VCaP (cell line): ENCODE data around the gene ATP5F1B.

Experiments used
- H3K27ac ChIP-seq: fragments of 450-650 bp; 2 replicates; pipeline ENCODE4 v1.5.1; 2017
- CTCF ChIP-seq: fragments of 450-650 bp; conservative IDR thresholded peaks from 2 replicates; pipeline ENCODE4 v1.5.1; 2017; ENCODE audit warnings: mild to moderate bottlenecking, moderate library complexity

The ATP5F1B gene

DNA sequence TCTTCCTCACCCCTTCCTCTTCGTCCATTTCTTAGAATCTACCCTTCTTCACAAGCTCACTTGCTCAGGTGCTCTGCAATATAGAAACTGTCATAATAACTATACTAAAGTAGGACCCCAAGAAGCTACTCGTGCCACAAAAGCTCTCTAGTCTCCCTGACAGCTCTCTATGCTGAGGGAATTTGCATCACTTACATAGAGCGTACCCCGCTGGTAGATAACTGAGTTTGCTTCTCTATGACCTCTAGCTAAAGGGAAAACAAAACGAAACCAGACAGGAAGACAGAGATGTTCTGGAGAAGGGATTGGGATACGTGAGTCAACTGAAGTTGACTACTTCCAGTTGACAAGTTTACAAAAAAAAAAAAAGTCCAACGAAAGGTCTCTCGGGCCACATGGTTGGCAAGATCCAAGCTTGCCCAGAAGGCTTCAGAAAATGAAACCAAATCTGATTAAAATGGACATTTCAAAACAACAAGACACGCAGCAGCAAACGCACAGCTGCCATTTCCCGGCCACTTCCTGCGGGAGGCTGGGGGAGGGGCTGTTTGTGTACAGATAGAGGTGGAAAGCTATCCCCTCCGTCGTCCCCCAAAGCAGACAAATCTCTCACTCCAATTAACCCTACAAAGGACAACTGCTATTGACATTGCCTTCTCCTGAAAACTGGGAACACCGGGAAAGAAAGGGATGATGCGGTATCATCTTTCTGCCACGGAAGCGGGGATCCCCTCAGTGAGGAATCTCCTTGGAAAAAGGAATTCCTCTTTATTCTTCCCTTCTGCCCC lies 16.9 kb downstream of the ATP5F1B start:
- no peak for TF ChIP-seq CTCF
- H3K27ac ChIP-seq: peak overlapping the region; percentile 97

DNA sequence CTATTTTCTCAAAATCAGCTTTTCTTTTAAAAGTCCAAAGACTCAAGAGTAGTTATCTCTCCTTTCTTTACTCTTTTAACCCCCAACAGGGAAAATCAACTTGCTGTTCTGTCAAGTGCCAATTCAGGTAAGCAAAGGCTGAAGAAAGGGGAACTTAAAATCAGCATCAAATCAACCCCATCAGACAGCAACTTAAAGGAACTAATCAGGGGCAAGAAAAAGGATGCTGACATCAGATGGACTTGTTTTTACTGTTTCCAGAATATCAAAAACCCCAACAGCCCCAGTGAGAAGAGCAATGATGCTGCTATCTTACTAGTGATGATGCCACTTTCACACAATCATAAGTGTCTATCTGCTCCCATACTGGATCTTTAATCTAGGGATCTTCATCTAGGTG lies 19.1 kb downstream of the ATP5F1B start:
- no peak for TF ChIP-seq CTCF
- H3K27ac ChIP-seq: peak overlapping the region; percentile 97

DNA sequence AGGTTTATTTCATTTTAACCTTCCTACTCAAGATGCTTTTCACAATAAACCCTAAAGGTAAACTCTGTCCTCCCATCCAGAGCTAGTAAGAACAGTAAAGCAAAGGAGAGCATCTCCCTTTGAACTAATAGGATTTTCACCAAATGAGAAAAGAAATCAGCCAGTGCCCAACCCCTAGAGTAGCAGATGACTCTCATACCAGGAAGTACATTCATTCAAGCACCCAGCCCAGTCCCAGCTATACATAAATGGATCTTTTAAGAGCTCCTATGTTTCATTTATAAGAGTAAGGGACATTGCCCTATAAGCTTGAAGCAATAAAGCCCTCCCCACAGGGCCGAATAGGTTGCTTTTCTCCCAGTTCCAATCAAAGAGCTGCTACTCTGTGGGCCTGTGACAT lies 23.2 kb downstream of the ATP5F1B start:
- no peak overlapping the region for H3K27ac ChIP-seq

DNA sequence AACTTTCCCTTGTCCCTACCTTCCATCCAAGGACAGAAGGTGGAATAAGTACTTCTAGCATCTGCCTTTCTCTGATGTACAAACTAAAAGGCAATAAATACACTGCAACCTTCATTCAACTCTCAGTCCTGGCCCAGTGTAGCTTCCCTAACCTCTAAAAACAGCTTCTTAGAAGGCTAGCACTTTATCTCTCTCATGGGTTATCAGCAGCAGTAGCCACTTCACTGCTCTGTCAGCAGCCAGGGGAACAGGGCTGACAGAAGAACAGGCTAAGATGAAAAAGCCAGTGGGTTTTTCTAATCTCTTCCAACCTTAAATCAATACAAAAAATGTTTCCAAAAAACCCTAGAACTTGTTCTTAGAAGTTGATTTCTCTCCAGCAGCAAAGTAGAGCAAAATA lies 28.9 kb downstream of the ATP5F1B start:
- TF ChIP-seq CTCF: no peak
- H3K27ac ChIP-seq: no peak overlapping the region

More for the DNA sequence above, 23.2 kb downstream of the ATP5F1B start:
- TF ChIP-seq CTCF: no peak

- TF ChIP-seq CTCF: no peak
- H3K27ac ChIP-seq: no peak overlapping the region
These were observed 29.5 kb downstream of the ATP5F1B start for GRCh38 chr12:56616244-56616643.

DNA sequence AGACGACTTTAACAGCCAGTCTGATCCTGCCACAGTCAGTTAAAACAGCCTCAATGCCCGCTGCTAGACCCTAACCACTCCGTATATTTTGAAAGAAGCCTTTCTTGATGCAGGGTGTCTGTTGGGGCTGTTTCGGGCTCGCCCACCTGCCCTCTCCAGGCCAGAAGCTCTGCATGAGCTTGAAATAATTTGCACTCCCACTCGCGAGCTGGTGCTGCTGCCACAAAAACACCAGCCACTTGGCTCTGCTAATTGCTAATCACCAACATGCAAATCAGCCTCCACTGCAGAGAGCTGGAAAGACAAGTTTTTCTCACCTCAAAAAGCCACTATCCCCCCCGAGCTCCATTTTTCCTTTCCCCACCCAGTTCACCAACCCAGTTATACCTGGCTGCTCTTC lies 31.2 kb downstream of the ATP5F1B start:
- H3K27ac ChIP-seq: no peak overlapping the region
- TF ChIP-seq CTCF: no peak

DNA sequence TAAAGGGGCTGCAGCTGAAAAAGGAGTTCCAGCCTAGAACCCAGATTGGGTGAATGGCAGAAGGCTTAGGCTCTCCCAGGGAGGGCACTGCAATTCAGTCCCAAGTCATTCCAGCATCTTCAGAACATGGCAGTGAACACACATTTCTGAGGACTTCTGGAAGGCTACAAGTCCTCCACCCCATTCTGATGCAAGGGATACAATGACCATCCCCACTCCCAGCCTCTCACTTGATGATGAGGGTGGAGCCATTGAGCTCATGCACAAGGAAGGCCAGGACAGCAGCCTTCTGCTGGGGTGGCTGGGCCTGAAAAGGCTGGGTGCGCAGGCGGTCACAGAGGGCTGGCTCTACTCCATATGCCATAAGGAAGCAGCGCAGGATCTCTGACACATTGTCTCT lies 41.4 kb downstream of the ATP5F1B start:
- H3K27ac ChIP-seq: no peak overlapping the region
- TF ChIP-seq CTCF: no peak
